ENCODE results near the gene KRT79.

The KRT79 gene

GRCh38 chr12:52824741-52825410 lies 9.2 kb downstream of the KRT79 start:
- no peak overlapping the region for H3K27ac ChIP-seq
- no peak for TF ChIP-seq CTCF (IDR thresholded peaks at IDR 0.05)

GRCh38 chr12:52823761-52824450 lies 10.2 kb downstream of the KRT79 start:
- H3K9me3 ChIP-seq = no peaks in the 10 kb centered on the region
- no peak overlapping the region for H3K4me3 ChIP-seq (ENCODE audit: low read depth in 1 of 2, low read length in 1 of 2)
- H3K27me3 ChIP-seq = peaks cover 2% of the 10 kb centered on the region
- no peaks in the 10 kb centered on the region for H3K4me1 ChIP-seq (ENCODE audit: control insufficient read depth in 1 of 2, insufficient read depth in 1 of 2, low read depth in 1 of 2, low read length in 1 of 2)
- no peak for TF ChIP-seq CTCF (IDR thresholded peaks at IDR 0.05)
- no peak overlapping the region for H3K27ac ChIP-seq
- H3K36me3 ChIP-seq = no peaks in the 10 kb centered on the region

More at GRCh38 chr12:52824741-52825410, 9.2 kb downstream of the KRT79 start:
- Histone ChIP-seq H3K27me3 (no peaks in the 10 kb centered on the region), H3K4me1 (ENCODE audit: control insufficient read depth in 1 of 2, insufficient read depth in 1 of 2, low read depth in 1 of 2, low read length in 1 of 2) (no peaks in the 10 kb centered on the region), H3K36me3 (no peaks in the 10 kb centered on the region), H3K9me3 (no peaks in the 10 kb centered on the region), H3K4me3 (ENCODE audit: low read depth in 1 of 2, low read length in 1 of 2) (no peak overlapping the region)

GRCh38 chr12:52822771-52823510 lies 11.2 kb downstream of the KRT79 start:
- H3K36me3 ChIP-seq = no peaks in the 10 kb centered on the region
- no peak overlapping the region for H3K4me3 ChIP-seq (ENCODE audit: low read depth in 1 of 2, low read length in 1 of 2)
- H3K27ac ChIP-seq = no peak overlapping the region
- peaks cover 9% of the 10 kb centered on the region for H3K27me3 ChIP-seq
- TF ChIP-seq CTCF (IDR thresholded peaks at IDR 0.05) = no peak
- no peaks in the 10 kb centered on the region for H3K4me1 ChIP-seq (ENCODE audit: control insufficient read depth in 1 of 2, insufficient read depth in 1 of 2, low read depth in 1 of 2, low read length in 1 of 2)
- no peaks in the 10 kb centered on the region for H3K9me3 ChIP-seq

- H3K4me3 ChIP-seq (ENCODE audit: low read depth in 1 of 2, low read length in 1 of 2) = no peak overlapping the region
- no peaks in the 10 kb centered on the region for H3K36me3 ChIP-seq
- H3K27ac ChIP-seq = no peak overlapping the region
- no peaks in the 10 kb centered on the region for H3K4me1 ChIP-seq (ENCODE audit: control insufficient read depth in 1 of 2, insufficient read depth in 1 of 2, low read depth in 1 of 2, low read length in 1 of 2)
- no peaks in the 10 kb centered on the region for H3K9me3 ChIP-seq
- no peak for TF ChIP-seq CTCF (IDR thresholded peaks at IDR 0.05)
- H3K27me3 ChIP-seq = peaks cover 12% of the 10 kb centered on the region
Measured at GRCh38 chr12:52821826-52822660, 12.1 kb downstream of the KRT79 start.

GRCh38 chr12:52821071-52821730 lies 12.9 kb downstream of the KRT79 start:
- H3K27me3 ChIP-seq = peaks cover 12% of the 10 kb centered on the region
- no peak overlapping the region for H3K4me3 ChIP-seq (ENCODE audit: low read depth in 1 of 2, low read length in 1 of 2)
- H3K9me3 ChIP-seq = no peaks in the 10 kb centered on the region
- no peak overlapping the region for H3K27ac ChIP-seq
- no peaks in the 10 kb centered on the region for H3K4me1 ChIP-seq (ENCODE audit: control insufficient read depth in 1 of 2, insufficient read depth in 1 of 2, low read depth in 1 of 2, low read length in 1 of 2)
- no peaks in the 10 kb centered on the region for H3K36me3 ChIP-seq
- no peak for TF ChIP-seq CTCF (IDR thresholded peaks at IDR 0.05)

Measured in neutrophil (primary cell).